Astrocyte of the cerebellum (primary cell): ENCODE measurements around the gene SLMAP.

Experiments
- DNase-seq: peaks from one replicate; pipeline ENCODE4 v3.0.0-alpha.2; 2011; ENCODE audit warnings: low read depth
- H3K4me3 ChIP-seq: 2 replicates; pipeline ENCODE4 v1.5.1; 2011; ENCODE audit warnings: mild to moderate bottlenecking, low read depth, low read length, moderate library complexity
- CTCF ChIP-seq: IDR thresholded peaks from 2 replicates; pipeline ENCODE4 v1.5.1; 2012; ENCODE audit warnings: low read length, low read depth, moderate library complexity, mild to moderate bottlenecking; ENCODE audit errors: missing control alignments
- in situ Hi-C: cut with HindIII; loops from 2 replicates; pipeline ENCODE4 v1.10.0; 2017; ENCODE audit warnings: low sequenced_read_pairs

The SLMAP gene

DNA sequence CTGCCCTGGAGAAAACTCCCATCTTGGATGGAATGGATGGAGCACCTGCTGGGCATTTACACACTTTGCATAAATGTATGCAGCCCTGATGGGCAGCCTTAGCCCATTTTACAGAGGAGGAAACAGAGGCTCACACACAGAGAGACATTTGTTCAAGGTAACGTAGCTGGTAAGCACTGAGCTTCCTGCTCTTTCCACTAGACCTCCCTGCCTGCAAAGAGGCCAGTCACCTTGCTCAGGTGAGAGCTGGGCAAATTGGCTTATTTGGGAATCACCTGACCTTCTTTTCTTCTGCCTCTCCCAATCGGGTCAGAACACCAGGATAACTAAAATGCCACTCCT lies 200.7 kb downstream of the SLMAP start:
- DNase-seq = no peak
- TF ChIP-seq CTCF = no peak
- no peak overlapping the region for H3K4me3 ChIP-seq
- in situ Hi-C loops = no loop called here

- no peak for TF ChIP-seq CTCF
- in situ Hi-C loops = no loop called here
- DNase-seq = no peak
- no peak overlapping the region for H3K4me3 ChIP-seq
These were observed 201.7 kb downstream of the SLMAP start for GRCh38 chr3:57957824-57958223.

GRCh38 chr3:57958642-57959422 lies 202.7 kb downstream of the SLMAP start:
- H3K4me3 ChIP-seq = no peak overlapping the region
- in situ Hi-C loops = no loop called here
- no peak for DNase-seq
- no peak for TF ChIP-seq CTCF

- no peak for TF ChIP-seq CTCF
- no peak overlapping the region for H3K4me3 ChIP-seq
- in situ Hi-C loops = no loop called here
- DNase-seq = no peak
These were observed 203.5 kb downstream of the SLMAP start for GRCh38 chr3:57959423-57960173.

- TF ChIP-seq CTCF = no peak
- H3K4me3 ChIP-seq = no peak overlapping the region
- no peak for DNase-seq
- in situ Hi-C loops = no loop called here
These were observed 204.0 kb downstream of the SLMAP start for GRCh38 chr3:57960174-57960505.

- no peak for TF ChIP-seq CTCF
- in situ Hi-C loops = no loop called here
- H3K4me3 ChIP-seq = no peak overlapping the region
- DNase-seq = no peak
These were observed 205.2 kb downstream of the SLMAP start for GRCh38 chr3:57961177-57961827.
